GM23338 (cell line): ENCODE results near the gene NTF3. TPM values are rescaled to one million over a fixed set of nuclear protein-coding genes. Genes with fewer than 3 reads are reported as not detected.

ENCODE experiments used
- ATAC-seq: fragments of 200-7000 bp; cut with Tn5 transposase; 3 replicates; pipeline ENCODE4 v1.9.1; 2020
- DNase-seq: peaks from one replicate; pipeline ENCODE4 v3.0.0-alpha.2; 2015; ENCODE audit warnings: low spot score
- H2AFZ ChIP-seq: fragments of 200-600 bp; sonication (generic); 2 replicates; pipeline ENCODE4 v1.8.0; 2016; ENCODE audit warnings: antibody characterized with exemption, mild to moderate bottlenecking, moderate library complexity
- H3F3A ChIP-seq: fragments of 200-600 bp; sonication (generic); replicated peaks from 2 replicates; pipeline ENCODE4 v1.8.0; 2017; ENCODE audit warnings: antibody characterized with exemption, mixed run types, low read depth
- H3K27ac ChIP-seq: fragments of 200-600 bp; sonication (generic); 2 replicates; pipeline ENCODE4 v1.6.1; 2016; ENCODE audit warnings: low read depth
- H3K27me3 ChIP-seq: fragments of 200-600 bp; sonication (generic); 2 replicates; pipeline ENCODE4 v1.8.0; 2016; ENCODE audit warnings: mild to moderate bottlenecking, mixed run types, moderate library complexity; ENCODE audit not compliant: insufficient read depth
- H3K36me3 ChIP-seq: fragments of 200-600 bp; sonication (generic); 2 replicates; pipeline ENCODE4 v1.8.0; 2016; ENCODE audit warnings: mild to moderate bottlenecking; ENCODE audit not compliant: insufficient read depth
- H3K4me1 ChIP-seq: fragments of 200-600 bp; sonication (generic); 2 replicates; pipeline ENCODE4 v1.8.0; 2016; ENCODE audit warnings: mild to moderate bottlenecking, moderate library complexity; ENCODE audit not compliant: insufficient read depth
- H3K4me2 ChIP-seq: fragments of 200-600 bp; sonication (generic); 2 replicates; pipeline ENCODE4 v1.7.1; 2017; ENCODE audit warnings: mixed run types
- H3K4me3 ChIP-seq: fragments of 200-600 bp; sonication (generic); 2 replicates; pipeline ENCODE4 v1.6.1; 2016; ENCODE audit warnings: mixed run types
- H3K79me2 ChIP-seq: fragments of 200-600 bp; sonication (generic); replicated peaks from 2 replicates; pipeline ENCODE4 v1.8.0; 2017; ENCODE audit warnings: mild to moderate bottlenecking; ENCODE audit not compliant: insufficient read depth
- H3K9me2 ChIP-seq: fragments of 200-600 bp; sonication (generic); 2 replicates; pipeline ENCODE4 v1.8.0; 2017; ENCODE audit not compliant: insufficient read depth
- H4K20me1 ChIP-seq: fragments of 200-600 bp; sonication (generic); replicated peaks from 2 replicates; pipeline ENCODE4 v1.8.0; 2017; ENCODE audit warnings: mild to moderate bottlenecking; ENCODE audit not compliant: insufficient read depth
- H3K27ac Mint-ChIP-seq: 2 replicates; pipeline ENCODE4 v1.8.0; 2020; ENCODE audit warnings: inconsistent platforms, mild to moderate bottlenecking, moderate library complexity, mixed read lengths
- H3K27me3 Mint-ChIP-seq: 3 replicates; pipeline ENCODE4 v1.8.0; 2022; ENCODE audit warnings: low read depth, mild to moderate bottlenecking, moderate library complexity, mixed read lengths, inconsistent platforms; ENCODE audit not compliant: insufficient read depth, poor library complexity
- H3K36me3 Mint-ChIP-seq: 3 replicates; pipeline ENCODE4 v1.8.0; 2021; ENCODE audit warnings: low read depth, mild to moderate bottlenecking, inconsistent platforms, moderate library complexity, mixed read lengths
- H3K4me1 Mint-ChIP-seq: 3 replicates; pipeline ENCODE4 v1.8.0; 2020; ENCODE audit warnings: mild to moderate bottlenecking, inconsistent platforms, mixed read lengths
- H3K4me3 Mint-ChIP-seq: 3 replicates; pipeline ENCODE4 v1.8.0; 2021; ENCODE audit warnings: moderate library complexity, mild to moderate bottlenecking, inconsistent platforms, mixed read lengths
- H3K9me3 Mint-ChIP-seq: 3 replicates; pipeline ENCODE4 v1.8.0; 2020; ENCODE audit warnings: moderate library complexity, mild to moderate bottlenecking, inconsistent platforms, mixed read lengths
- CREB1 ChIP-seq: fragments of 250-450 bp; sonication (Bioruptor Pico); IDR thresholded peaks from 2 replicates; pipeline ENCODE4 v1.5.0; 2020; ENCODE audit warnings: low read depth, mild to moderate bottlenecking, moderate library complexity
- CTCF ChIP-seq, 2 experiments: fragments of 200-600 bp in 1 of 2; sonication (generic) in 1 of 2; conservative IDR thresholded peaks; 2 replicates each; pipeline versions ENCODE4 v1.5.1 to v1.6.1; 2016 to 2017; ENCODE audit warnings: antibody characterized with exemption in 2 of 2, low read depth in 2 of 2, mild to moderate bottlenecking in 2 of 2, moderate library complexity in 1 of 2
- EZH2 ChIP-seq: fragments of 200-600 bp; sonication (generic); IDR thresholded peaks from one replicate; pipeline ENCODE4 v1.8.0; 2017; ENCODE audit warnings: antibody characterized with exemption, mild to moderate bottlenecking, low read depth; ENCODE audit not compliant: unreplicated experiment
- EZH2phosphoT487 ChIP-seq: fragments of 200-600 bp; sonication (generic); IDR thresholded peaks from one replicate; pipeline ENCODE4 v1.8.1; 2018; ENCODE audit warnings: antibody characterized with exemption; ENCODE audit not compliant: unreplicated experiment
- JUNB ChIP-seq: IDR thresholded peaks from one replicate; pipeline ENCODE4 v1.6.1; 2016; ENCODE audit warnings: antibody characterized with exemption; ENCODE audit not compliant: unreplicated experiment
- NANOG ChIP-seq: IDR thresholded peaks from 2 replicates; pipeline ENCODE4 v1.6.1; 2016; ENCODE audit warnings: antibody characterized with exemption, borderline replicate concordance
- POLR2AphosphoS5 ChIP-seq: IDR thresholded peaks from 2 replicates; pipeline ENCODE4 v1.6.1; 2016; ENCODE audit warnings: antibody characterized with exemption, low read depth
- REST ChIP-seq: IDR thresholded peaks from one replicate; pipeline ENCODE4 v1.6.1; 2018; ENCODE audit warnings: antibody characterized with exemption; ENCODE audit not compliant: unreplicated experiment
- STAT1 ChIP-seq: IDR thresholded peaks from one replicate; pipeline ENCODE4 v1.6.1; 2016; ENCODE audit warnings: antibody characterized with exemption; ENCODE audit not compliant: unreplicated experiment
- ZNF114 ChIP-seq: fragments of 250-450 bp; sonication (Bioruptor Pico); IDR thresholded peaks from 2 replicates; pipeline ENCODE4 v1.5.0; 2020; ENCODE audit warnings: mild to moderate bottlenecking, moderate library complexity
- ZNF331 ChIP-seq: fragments of 250-450 bp; sonication (Bioruptor Pico); IDR thresholded peaks from 2 replicates; pipeline ENCODE4 v1.5.0; 2020; ENCODE audit warnings: low read depth, mild to moderate bottlenecking, moderate library complexity
- polyA plus RNA-seq: library from polyadenylated mRNA; unstranded; fragments of >200 nt; fragmentation: Nextera tagmentation; extraction: Ambion mirVana; gene quantifications from 2 replicates; pipeline ENCODE4 v1.2.1, GENCODE V29; 2016
- total RNA-seq: library from RNA; depleted of rRNA; stranded (reverse); fragments of >200 nt; shearing (Covaris generic); gene quantifications from 2 replicates; pipeline ENCODE4 v1.2.3, GENCODE V29; 2014
- TF ChIP-seq, protein P1 (sequence below): IDR thresholded peaks from 2 replicates; pipeline ENCODE4 v1.6.1; 2016; ENCODE audit warnings: antibody characterized with exemption

NTF3 gene
- total and polyA plus RNA-seq, 2 experiments from 2014 or later = 1.2 TPM; not detected in 1

DNA sequence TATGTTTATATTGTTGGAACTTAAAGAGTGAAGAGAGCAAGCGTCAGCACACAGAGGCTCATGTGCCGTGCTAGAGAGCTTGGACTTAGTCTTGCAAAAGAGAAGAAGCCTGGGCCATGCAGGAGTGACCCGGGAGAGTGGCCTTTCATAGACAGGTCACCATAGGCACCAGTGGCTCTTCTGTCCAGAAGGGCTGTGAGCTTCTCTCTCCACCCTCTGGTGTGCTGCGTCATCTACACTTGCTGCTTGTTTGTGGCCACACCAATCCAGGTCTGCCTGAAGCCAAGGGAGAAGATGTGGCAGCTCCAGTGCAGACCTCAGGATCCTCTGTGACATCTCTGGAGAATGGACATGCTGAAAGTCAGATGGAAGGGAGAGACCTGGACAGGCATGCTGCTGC, 74.4 kb downstream of the NTF3 start:
- Mint-ChIP-seq H3K4me1 (peaks cover 7% of the 10 kb centered on the region), H3K4me3 (no peak overlapping the region), H3K9me3 (no peaks in the 10 kb centered on the region), H3K36me3 (no peaks in the 10 kb centered on the region; the same call in 2 of the 3 replicates), H3K27ac (no peak overlapping the region), H3K27me3 (peaks cover 7% of the 10 kb centered on the region)
- Histone ChIP-seq H3K4me2 (no peak overlapping the region), H3K9me2 (peaks cover 8% of the 10 kb centered on the region; the same call in 1 of the 2 replicates), H4K20me1 (no peaks in the 10 kb centered on the region), H3K36me3 (no peaks in the 10 kb centered on the region), H3K4me3 (no peak overlapping the region), H3F3A (no peaks in the 10 kb centered on the region), H3K4me1 (0 out of 2 replicates have a peak, but pooled peaks cover 4% of the 10 kb centered on the region), H3K27ac (no peak overlapping the region), H3K79me2 (no peaks in the 10 kb centered on the region), H3K27me3 (no peaks in the 10 kb centered on the region), H2AFZ (no peak overlapping the region)
- no peak for TF ChIP-seq EZH2phosphoT487
- no peak for TF ChIP-seq STAT1
- no peak for TF ChIP-seq POLR2AphosphoS5
- no peak for TF ChIP-seq REST
- no peak for TF ChIP-seq CREB1 (CRISPR knock-in tag)
- TF ChIP-seq JUNB = no peak
- TF ChIP-seq CTCF (conservative IDR thresholded peaks at IDR 0.05; ENCODE audit: low read depth in 2 of 2) = no peak
- no peak for TF ChIP-seq EZH2
- no peak for TF ChIP-seq ZNF331 (CRISPR knock-in tag)
- no peak for ATAC-seq
- no peak for DNase-seq

- Histone ChIP-seq H4K20me1 (no peaks in the 10 kb centered on the region), H2AFZ (no peak overlapping the region), H3K79me2 (no peaks in the 10 kb centered on the region), H3K4me1 (0 out of 2 replicates have a peak, but pooled peaks cover 4% of the 10 kb centered on the region), H3K36me3 (no peaks in the 10 kb centered on the region), H3F3A (no peaks in the 10 kb centered on the region), H3K27ac (no peak overlapping the region), H3K9me2 (0 out of 2 replicates have a peak, but pooled peaks cover 3% of the 10 kb centered on the region), H3K27me3 (no peaks in the 10 kb centered on the region), H3K4me2 (no peak overlapping the region), H3K4me3 (no peak overlapping the region)
- Mint-ChIP-seq H3K4me1 (peaks cover 11% of the 10 kb centered on the region), H3K27me3 (peaks cover 7% of the 10 kb centered on the region), H3K9me3 (no peaks in the 10 kb centered on the region), H3K36me3 (no peaks in the 10 kb centered on the region; the same call in 2 of the 3 replicates), H3K27ac (no peak overlapping the region), H3K4me3 (no peak overlapping the region)
- no peak for DNase-seq
- ATAC-seq = no peak
- no peak for TF ChIP-seq POLR2AphosphoS5
- TF ChIP-seq, protein P1, sequence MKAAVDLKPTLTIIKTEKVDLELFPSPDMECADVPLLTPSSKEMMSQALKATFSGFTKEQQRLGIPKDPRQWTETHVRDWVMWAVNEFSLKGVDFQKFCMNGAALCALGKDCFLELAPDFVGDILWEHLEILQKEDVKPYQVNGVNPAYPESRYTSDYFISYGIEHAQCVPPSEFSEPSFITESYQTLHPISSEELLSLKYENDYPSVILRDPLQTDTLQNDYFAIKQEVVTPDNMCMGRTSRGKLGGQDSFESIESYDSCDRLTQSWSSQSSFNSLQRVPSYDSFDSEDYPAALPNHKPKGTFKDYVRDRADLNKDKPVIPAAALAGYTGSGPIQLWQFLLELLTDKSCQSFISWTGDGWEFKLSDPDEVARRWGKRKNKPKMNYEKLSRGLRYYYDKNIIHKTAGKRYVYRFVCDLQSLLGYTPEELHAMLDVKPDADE = no peak
- TF ChIP-seq ZNF331 (CRISPR knock-in tag) = no peak
- TF ChIP-seq ZNF114 (CRISPR knock-in tag) = no peak
- TF ChIP-seq NANOG = no peak
- no peak for TF ChIP-seq CREB1 (CRISPR knock-in tag)
- no peak for TF ChIP-seq EZH2
- no peak for TF ChIP-seq STAT1
Observed at GRCh38 chr12:5506821-5507231, 74.9 kb downstream of the NTF3 start.
